ENCODE results near the gene IBA57.

Gene IBA57

DNA sequence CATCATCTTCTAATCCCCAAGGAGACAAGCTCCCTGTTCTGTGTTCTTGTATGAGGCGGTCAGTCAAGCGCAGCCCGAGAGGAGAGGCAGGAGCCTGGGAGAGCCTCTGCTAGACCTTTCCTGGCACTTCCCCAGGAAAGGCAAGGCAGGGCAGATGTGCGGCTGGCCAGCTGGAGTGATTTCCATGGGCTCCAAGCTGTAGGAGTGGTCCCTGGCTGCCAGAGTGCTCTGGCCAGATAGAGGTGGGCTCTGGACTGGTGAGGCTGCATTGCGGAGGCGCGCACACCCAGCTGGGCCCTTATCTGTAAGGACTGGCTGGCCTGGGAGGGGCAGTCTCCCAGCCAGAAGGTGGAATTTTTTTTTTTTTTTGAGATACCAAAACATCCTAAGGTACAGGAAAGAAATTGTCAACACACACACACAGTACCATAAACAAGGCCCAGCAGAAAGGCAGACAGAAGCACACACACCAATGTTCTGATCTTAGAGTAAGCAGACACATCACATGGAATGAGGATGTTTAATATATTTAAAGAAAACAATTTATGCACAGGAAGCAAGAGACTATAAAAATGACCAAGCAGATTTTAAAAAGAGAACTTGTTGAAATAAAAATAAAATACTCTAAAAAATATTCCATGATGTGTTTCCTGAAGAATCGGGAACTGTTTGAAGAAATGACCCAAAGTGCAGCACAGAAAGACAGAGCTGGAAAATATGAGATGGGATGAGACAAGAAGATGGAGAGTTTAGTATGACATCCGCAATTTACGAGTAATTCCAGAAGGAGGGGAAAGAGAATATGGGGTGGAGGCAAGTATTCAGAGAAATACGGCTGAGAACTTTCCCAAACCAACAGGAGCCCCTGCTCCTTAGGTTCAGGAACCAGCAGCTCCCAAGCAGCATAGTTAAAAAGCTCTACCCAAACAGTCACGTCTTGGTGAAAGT, 13.4 kb downstream of the IBA57 start:
- TF ChIP-seq SIN3A (IDR thresholded peaks at IDR 0.05; ENCODE audit: borderline replicate concordance, insufficient read depth, low read length) (no peak), POLR2AphosphoS5 (IDR thresholded peaks at IDR 0.05; ENCODE audit: low read depth, low read length) (no peak), TAF1 (IDR thresholded peaks at IDR 0.05; ENCODE audit: borderline replicate concordance, insufficient read depth, low read length) (no peak), FOXP2 (optimal IDR thresholded peaks at IDR 0.05; ENCODE audit: borderline replicate concordance, extremely low read depth, extremely low read length, insufficient read depth) (no peak)
- TF ChIP-seq, protein P1, sequence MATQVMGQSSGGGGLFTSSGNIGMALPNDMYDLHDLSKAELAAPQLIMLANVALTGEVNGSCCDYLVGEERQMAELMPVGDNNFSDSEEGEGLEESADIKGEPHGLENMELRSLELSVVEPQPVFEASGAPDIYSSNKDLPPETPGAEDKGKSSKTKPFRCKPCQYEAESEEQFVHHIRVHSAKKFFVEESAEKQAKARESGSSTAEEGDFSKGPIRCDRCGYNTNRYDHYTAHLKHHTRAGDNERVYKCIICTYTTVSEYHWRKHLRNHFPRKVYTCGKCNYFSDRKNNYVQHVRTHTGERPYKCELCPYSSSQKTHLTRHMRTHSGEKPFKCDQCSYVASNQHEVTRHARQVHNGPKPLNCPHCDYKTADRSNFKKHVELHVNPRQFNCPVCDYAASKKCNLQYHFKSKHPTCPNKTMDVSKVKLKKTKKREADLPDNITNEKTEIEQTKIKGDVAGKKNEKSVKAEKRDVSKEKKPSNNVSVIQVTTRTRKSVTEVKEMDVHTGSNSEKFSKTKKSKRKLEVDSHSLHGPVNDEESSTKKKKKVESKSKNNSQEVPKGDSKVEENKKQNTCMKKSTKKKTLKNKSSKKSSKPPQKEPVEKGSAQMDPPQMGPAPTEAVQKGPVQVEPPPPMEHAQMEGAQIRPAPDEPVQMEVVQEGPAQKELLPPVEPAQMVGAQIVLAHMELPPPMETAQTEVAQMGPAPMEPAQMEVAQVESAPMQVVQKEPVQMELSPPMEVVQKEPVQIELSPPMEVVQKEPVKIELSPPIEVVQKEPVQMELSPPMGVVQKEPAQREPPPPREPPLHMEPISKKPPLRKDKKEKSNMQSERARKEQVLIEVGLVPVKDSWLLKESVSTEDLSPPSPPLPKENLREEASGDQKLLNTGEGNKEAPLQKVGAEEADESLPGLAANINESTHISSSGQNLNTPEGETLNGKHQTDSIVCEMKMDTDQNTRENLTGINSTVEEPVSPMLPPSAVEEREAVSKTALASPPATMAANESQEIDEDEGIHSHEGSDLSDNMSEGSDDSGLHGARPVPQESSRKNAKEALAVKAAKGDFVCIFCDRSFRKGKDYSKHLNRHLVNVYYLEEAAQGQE (IDR thresholded peaks at IDR 0.05; ENCODE audit: insufficient read depth in 1 of 2, low read depth in 2 of 2, low read length in 2 of 2) = no peak

DNA sequence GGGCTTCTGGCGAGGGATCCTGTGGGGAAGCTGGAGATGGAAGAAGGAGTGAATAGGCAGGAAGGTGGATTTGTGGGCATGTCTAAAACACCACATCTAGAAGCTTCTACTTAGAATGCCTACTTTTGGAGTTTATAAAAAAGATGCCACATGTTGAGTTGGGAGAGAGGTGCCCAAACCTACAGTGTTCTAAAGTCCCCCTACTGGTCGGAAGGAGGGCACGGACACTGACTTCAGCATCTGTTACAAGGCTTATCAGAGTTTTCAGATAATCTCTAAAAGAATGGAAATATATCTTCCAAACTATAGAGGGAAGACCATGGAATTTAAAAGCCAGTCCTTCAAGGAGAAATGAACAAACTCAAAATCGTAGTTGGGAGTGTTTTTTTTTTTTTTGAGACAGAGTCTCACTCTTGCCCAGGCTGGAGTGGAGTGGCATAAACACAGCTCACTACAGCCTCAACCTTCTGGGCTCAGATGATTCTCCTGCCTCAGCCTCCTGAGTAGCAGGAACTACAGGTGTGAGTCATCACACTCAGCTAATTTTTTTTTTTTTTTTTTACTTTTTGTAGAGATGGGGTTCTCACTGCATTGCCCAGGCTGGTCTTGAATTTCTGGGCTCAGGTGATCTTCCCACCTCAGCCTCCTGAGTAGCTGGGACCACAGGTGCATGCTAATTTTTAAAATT, 14.8 kb downstream of the IBA57 start:
- TF ChIP-seq, protein P1 (IDR thresholded peaks at IDR 0.05; ENCODE audit: insufficient read depth in 1 of 2, low read depth in 2 of 2, low read length in 2 of 2) = no peak
- TF ChIP-seq TAF1 (IDR thresholded peaks at IDR 0.05; ENCODE audit: borderline replicate concordance, insufficient read depth, low read length) (no peak), FOXP2 (optimal IDR thresholded peaks at IDR 0.05; ENCODE audit: borderline replicate concordance, extremely low read depth, extremely low read length, insufficient read depth) (no peak), POLR2AphosphoS5 (IDR thresholded peaks at IDR 0.05; ENCODE audit: low read depth, low read length) (no peak), SIN3A (IDR thresholded peaks at IDR 0.05; ENCODE audit: borderline replicate concordance, insufficient read depth, low read length) (no peak)

DNA sequence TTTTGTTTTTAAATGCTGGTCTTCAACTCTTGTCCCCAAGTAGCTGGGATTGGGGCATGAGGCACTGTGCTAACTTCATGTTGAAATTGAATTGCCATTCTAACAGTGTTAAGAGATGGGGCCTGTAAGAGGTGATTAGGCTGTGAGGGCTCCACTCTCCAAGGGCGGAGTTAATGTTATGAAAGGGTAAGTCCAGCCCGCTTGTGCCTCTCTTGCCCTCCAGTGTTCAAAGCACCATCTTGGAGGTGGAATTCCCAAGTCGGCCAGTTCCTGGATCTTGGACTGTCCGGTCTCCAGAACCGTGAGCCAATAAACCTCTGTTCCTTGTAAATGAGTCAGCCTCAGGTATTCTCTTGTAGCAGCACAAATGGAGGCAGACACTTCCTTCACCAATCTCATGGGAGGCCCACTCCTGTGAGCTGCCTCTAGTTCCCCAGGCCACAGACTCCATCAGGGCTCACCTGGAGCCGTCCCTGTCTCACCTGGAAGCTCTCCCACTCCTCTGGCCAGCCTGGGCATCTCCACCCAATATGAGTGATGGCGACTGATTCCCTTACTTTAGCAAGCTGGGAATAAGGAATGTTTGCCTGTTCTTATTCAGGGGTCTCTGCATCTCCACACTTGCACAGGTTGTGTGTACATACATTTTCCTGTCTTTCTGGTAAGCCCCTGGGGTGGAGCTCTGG, 15.5 kb downstream of the IBA57 start:
- no peak for TF ChIP-seq FOXP2 (optimal IDR thresholded peaks at IDR 0.05; ENCODE audit: borderline replicate concordance, extremely low read depth, extremely low read length, insufficient read depth)
- TF ChIP-seq TAF1 (IDR thresholded peaks at IDR 0.05; ENCODE audit: borderline replicate concordance, insufficient read depth, low read length) = no peak
- no peak for TF ChIP-seq SIN3A (IDR thresholded peaks at IDR 0.05; ENCODE audit: borderline replicate concordance, insufficient read depth, low read length)
- TF ChIP-seq POLR2AphosphoS5 (IDR thresholded peaks at IDR 0.05; ENCODE audit: low read depth, low read length) = no peak
- TF ChIP-seq, protein P1 (IDR thresholded peaks at IDR 0.05; ENCODE audit: insufficient read depth in 1 of 2, low read depth in 2 of 2, low read length in 2 of 2) = no peak

DNA sequence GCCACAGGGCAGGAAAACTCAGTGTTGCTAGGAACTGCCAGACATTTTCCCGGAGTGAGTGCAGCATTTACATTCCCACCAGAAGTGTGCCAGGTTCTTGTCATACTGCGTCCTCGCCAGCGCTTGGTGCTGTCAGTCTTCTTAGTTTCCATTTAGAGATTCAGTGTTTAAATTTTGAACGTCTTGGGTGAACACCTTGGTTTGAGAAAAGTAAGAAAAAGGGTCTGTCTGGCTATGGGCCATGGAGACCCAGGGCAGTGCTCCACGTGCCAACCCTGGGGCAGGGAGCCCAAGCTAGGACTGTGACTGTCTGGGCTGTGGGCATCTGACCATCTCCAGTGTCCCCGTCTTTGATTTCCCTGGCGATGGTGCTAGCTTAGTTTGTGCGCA, 16.0 kb downstream of the IBA57 start:
- TF ChIP-seq SIN3A (IDR thresholded peaks at IDR 0.05; ENCODE audit: borderline replicate concordance, insufficient read depth, low read length) (no peak), POLR2AphosphoS5 (IDR thresholded peaks at IDR 0.05; ENCODE audit: low read depth, low read length) (no peak), FOXP2 (optimal IDR thresholded peaks at IDR 0.05; ENCODE audit: borderline replicate concordance, extremely low read depth, extremely low read length, insufficient read depth) (no peak), TAF1 (IDR thresholded peaks at IDR 0.05; ENCODE audit: borderline replicate concordance, insufficient read depth, low read length) (no peak)
- TF ChIP-seq, protein P1 (IDR thresholded peaks at IDR 0.05; ENCODE audit: insufficient read depth in 1 of 2, low read depth in 2 of 2, low read length in 2 of 2) = no peak

Data from PFSK-1 (cell line).